ENCODE measurements around the gene SF3A2.

SF3A2 gene

GRCh38 chr19:2216361-2217225, 20.0 kb upstream of the SF3A2 start:
- Histone ChIP-seq H3K4me3 (ENCODE audit: low read length, poor library complexity, severe bottlenecking) (no peak overlapping the region), H2AFZ (ENCODE audit: low read length) (no peak overlapping the region), H3K27me3 (ENCODE audit: insufficient read depth, low read length, poor library complexity, severe bottlenecking) (no peaks in the 10 kb centered on the region), H3K4me2 (ENCODE audit: low read depth, low read length, poor library complexity, severe bottlenecking) (no peak overlapping the region), H3F3A (ENCODE audit: low read depth) (no peaks in the 10 kb centered on the region), H4K20me1 (ENCODE audit: insufficient read depth, low read length, poor library complexity, severe bottlenecking) (no peaks in the 10 kb centered on the region), H3K4me1 (ENCODE audit: insufficient read depth, low read length, poor library complexity, severe bottlenecking) (no peaks in the 10 kb centered on the region), H3K79me2 (ENCODE audit: insufficient read depth, low read length) (no peaks in the 10 kb centered on the region), H3K36me3 (ENCODE audit: insufficient read depth, low read length) (peaks cover 88% of the 10 kb centered on the region; the same call in 1 of the 2 replicates), H3K9me3 (ENCODE audit: insufficient read depth, low read depth, low read length) (no peaks in the 10 kb centered on the region), H3K9me2 (replicated peaks; ENCODE audit: low read depth, low read length) (no peaks in the 10 kb centered on the region), H3K9ac (ENCODE audit: low read depth, low read length, poor library complexity, severe bottlenecking) (no peak overlapping the region)
- TF ChIP-seq EZH2phosphoT487 (IDR thresholded peaks at IDR 0.05; ENCODE audit: borderline replicate concordance) (no peak), CTCF (conservative IDR thresholded peaks at IDR 0.05; ENCODE audit: low read length) (no peak)

- no peaks in the 10 kb centered on the region for H3K27me3 ChIP-seq (ENCODE audit: insufficient read depth, low read length, poor library complexity, severe bottlenecking)
- no peak overlapping the region for H2AFZ ChIP-seq (ENCODE audit: low read length)
- no peak overlapping the region for H3K4me2 ChIP-seq (ENCODE audit: low read depth, low read length, poor library complexity, severe bottlenecking)
- no peak overlapping the region for H3K4me3 ChIP-seq (ENCODE audit: low read length, poor library complexity, severe bottlenecking)
- H4K20me1 ChIP-seq (ENCODE audit: insufficient read depth, low read length, poor library complexity, severe bottlenecking) = no peaks in the 10 kb centered on the region
- H3K36me3 ChIP-seq (ENCODE audit: insufficient read depth, low read length) = peaks cover 87% of the 10 kb centered on the region; the same call in 1 of the 2 replicates
- no peaks in the 10 kb centered on the region for H3K4me1 ChIP-seq (ENCODE audit: insufficient read depth, low read length, poor library complexity, severe bottlenecking)
- TF ChIP-seq EZH2phosphoT487 (IDR thresholded peaks at IDR 0.05; ENCODE audit: borderline replicate concordance) = no peak
- TF ChIP-seq CTCF (conservative IDR thresholded peaks at IDR 0.05; ENCODE audit: low read length) = no peak
- H3K9me2 ChIP-seq (replicated peaks; ENCODE audit: low read depth, low read length) = no peaks in the 10 kb centered on the region
- no peaks in the 10 kb centered on the region for H3F3A ChIP-seq (ENCODE audit: low read depth)
- no peak overlapping the region for H3K9ac ChIP-seq (ENCODE audit: low read depth, low read length, poor library complexity, severe bottlenecking)
- H3K79me2 ChIP-seq (ENCODE audit: insufficient read depth, low read length) = no peaks in the 10 kb centered on the region
- H3K9me3 ChIP-seq (ENCODE audit: insufficient read depth, low read depth, low read length) = no peaks in the 10 kb centered on the region
Observed at GRCh38 chr19:2217591-2217990, 19.0 kb upstream of the SF3A2 start.

GRCh38 chr19:2219726-2220125, 16.9 kb upstream of the SF3A2 start:
- Histone ChIP-seq H3K9me3 (ENCODE audit: insufficient read depth, low read depth, low read length) (no peaks in the 10 kb centered on the region), H3K4me2 (ENCODE audit: low read depth, low read length, poor library complexity, severe bottlenecking) (no peak overlapping the region), H3K79me2 (ENCODE audit: insufficient read depth, low read length) (no peaks in the 10 kb centered on the region), H2AFZ (ENCODE audit: low read length) (no peak overlapping the region), H3K4me3 (ENCODE audit: low read length, poor library complexity, severe bottlenecking) (no peak overlapping the region), H3K9ac (ENCODE audit: low read depth, low read length, poor library complexity, severe bottlenecking) (no peak overlapping the region), H3K36me3 (ENCODE audit: insufficient read depth, low read length) (peaks cover 85% of the 10 kb centered on the region; the same call in 1 of the 2 replicates), H3K27me3 (ENCODE audit: insufficient read depth, low read length, poor library complexity, severe bottlenecking) (no peaks in the 10 kb centered on the region), H3K4me1 (ENCODE audit: insufficient read depth, low read length, poor library complexity, severe bottlenecking) (no peaks in the 10 kb centered on the region), H3F3A (ENCODE audit: low read depth) (no peaks in the 10 kb centered on the region), H3K9me2 (replicated peaks; ENCODE audit: low read depth, low read length) (no peaks in the 10 kb centered on the region), H4K20me1 (ENCODE audit: insufficient read depth, low read length, poor library complexity, severe bottlenecking) (no peaks in the 10 kb centered on the region)
- TF ChIP-seq EZH2phosphoT487 (IDR thresholded peaks at IDR 0.05; ENCODE audit: borderline replicate concordance) (no peak), CTCF (conservative IDR thresholded peaks at IDR 0.05; ENCODE audit: low read length) (no peak)
